GM19099 (cell line): ENCODE data around the gene SNRPE.

Experiments
- POLR2A ChIP-seq: IDR thresholded peaks from 3 replicates; pipeline ENCODE4 v1.6.1; 2011; ENCODE audit warnings: low read depth; ENCODE audit not compliant: insufficient read length; ENCODE audit errors: extremely low read depth

The SNRPE gene

GRCh38 chr1:203911806-203912205, 50.4 kb downstream of the SNRPE start:
- TF ChIP-seq POLR2A: no peak

- TF ChIP-seq POLR2A: no peak
These were observed 51.7 kb downstream of the SNRPE start for GRCh38 chr1:203913073-203913521.

GRCh38 chr1:203914292-203914691, 52.9 kb downstream of the SNRPE start:
- no peak for TF ChIP-seq POLR2A

GRCh38 chr1:203915811-203916210, 54.4 kb downstream of the SNRPE start:
- TF ChIP-seq POLR2A: no peak

- TF ChIP-seq POLR2A: no peak
These were observed 55.4 kb downstream of the SNRPE start for GRCh38 chr1:203916756-203917155.
